ENCODE measurements around the gene OGDH.

Gene OGDH

GRCh38 chr7:44654255-44654796, 47.9 kb downstream of the OGDH start:
- DNase-seq (ENCODE audit: low spot score): no peak
- in situ Hi-C loops (cut with MboI; ENCODE audit: low sequenced_read_pairs, unreplicated experiment): no loop called here
- TF ChIP-seq CTCF (IDR thresholded peaks at IDR 0.05; ENCODE audit: borderline replicate concordance, control extremely low read depth, extremely low read depth, insufficient read depth, missing control alignments): no peak

- DNase-seq (ENCODE audit: low spot score): no peak
- in situ Hi-C loops (cut with MboI; ENCODE audit: low sequenced_read_pairs, unreplicated experiment): no loop called here
- TF ChIP-seq CTCF (IDR thresholded peaks at IDR 0.05; ENCODE audit: borderline replicate concordance, control extremely low read depth, extremely low read depth, insufficient read depth, missing control alignments): no peak
These were observed 48.9 kb downstream of the OGDH start for GRCh38 chr7:44655341-44655740.

GRCh38 chr7:44658979-44659378, 52.6 kb downstream of the OGDH start:
- TF ChIP-seq CTCF (IDR thresholded peaks at IDR 0.05; ENCODE audit: borderline replicate concordance, control extremely low read depth, extremely low read depth, insufficient read depth, missing control alignments): no peak
- in situ Hi-C loops (cut with MboI; ENCODE audit: low sequenced_read_pairs, unreplicated experiment): no loop called here
- DNase-seq (ENCODE audit: low spot score): no peak

- in situ Hi-C loops (cut with MboI; ENCODE audit: low sequenced_read_pairs, unreplicated experiment): no loop called here
- TF ChIP-seq CTCF (IDR thresholded peaks at IDR 0.05; ENCODE audit: borderline replicate concordance, control extremely low read depth, extremely low read depth, insufficient read depth, missing control alignments): no peak
- DNase-seq (ENCODE audit: low spot score): no peak
These were observed 54.8 kb downstream of the OGDH start for GRCh38 chr7:44661233-44661632.

GRCh38 chr7:44664780-44665461, 58.5 kb downstream of the OGDH start:
- in situ Hi-C loops (cut with MboI; ENCODE audit: low sequenced_read_pairs, unreplicated experiment): no loop called here
- TF ChIP-seq CTCF (IDR thresholded peaks at IDR 0.05; ENCODE audit: borderline replicate concordance, control extremely low read depth, extremely low read depth, insufficient read depth, missing control alignments): no peak

GRCh38 chr7:44665531-44666213, 59.2 kb downstream of the OGDH start:
- in situ Hi-C loops (cut with MboI; ENCODE audit: low sequenced_read_pairs, unreplicated experiment): no loop called here
- DNase-seq (ENCODE audit: low spot score): no peak
- no peak for TF ChIP-seq CTCF (IDR thresholded peaks at IDR 0.05; ENCODE audit: borderline replicate concordance, control extremely low read depth, extremely low read depth, insufficient read depth, missing control alignments)

More at GRCh38 chr7:44664780-44665461, 58.5 kb downstream of the OGDH start:
- DNase-seq (ENCODE audit: low spot score): no peak
